ENCODE measurements around the gene AKR1C3. TPM values are rescaled to one million over a fixed set of nuclear protein-coding genes. Genes with fewer than 3 reads are reported as not detected.

AKR1C3 gene
- total RNA-seq, 1 experiment from 2014 or later = 22.0 TPM

- no peaks in the 10 kb centered on the region for H3K36me3 Mint-ChIP-seq (ENCODE audit: insufficient read depth, unreplicated experiment)
- POLR2A ChIA-PET = no interaction called here
- CTCF ChIA-PET = interaction anchor here (0.5 kb wide), 1 partner anchor 50 kb away, joined by 3 read pairs; no protein-coding TSS in a partner anchor
- intact Hi-C loops (cut with micrococcal nuclease) = no loop called here
- H3K27me3 Mint-ChIP-seq (ENCODE audit: insufficient read depth, unreplicated experiment) = no peaks in the 10 kb centered on the region
- H3K4me3 Mint-ChIP-seq (ENCODE audit: unreplicated experiment) = no peak overlapping the region
- no peak for DNase-seq (ENCODE audit: unreplicated experiment)
- peaks cover 22% of the 10 kb centered on the region for H3K4me1 Mint-ChIP-seq (ENCODE audit: insufficient read depth, unreplicated experiment)
- no peak overlapping the region for H3K27ac Mint-ChIP-seq (ENCODE audit: low read depth, unreplicated experiment)
- no TSS peak for BruUV-seq (replicated peaks)
- TF ChIP-seq CTCF (IDR thresholded peaks at IDR 0.05; ENCODE audit: unreplicated experiment) = no peak
- no peaks in the 10 kb centered on the region for H3K9me3 Mint-ChIP-seq (ENCODE audit: unreplicated experiment)
Observed at GRCh38 chr10:5073659-5074058, 20.6 kb upstream of the AKR1C3 start.

DNA sequence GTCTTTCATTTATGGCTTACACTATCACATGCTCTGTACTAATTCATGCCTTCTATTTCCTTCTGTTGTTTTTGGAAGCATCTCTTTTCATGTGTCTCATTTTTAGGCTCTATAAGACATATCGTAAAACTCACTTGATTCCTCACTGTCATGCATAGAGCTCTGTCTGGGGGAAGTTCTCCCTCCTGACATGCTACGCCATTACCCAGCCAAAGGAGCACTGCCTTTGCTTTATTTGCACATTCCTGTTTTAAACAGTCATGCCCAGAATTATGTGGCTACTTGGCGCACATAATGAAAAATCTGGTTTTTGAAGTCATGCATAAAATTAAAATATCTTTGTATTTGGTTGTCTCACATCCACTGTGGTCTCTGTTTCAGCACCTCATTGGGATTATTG is 17.6 kb upstream of the AKR1C3 start:
- Mint-ChIP-seq H3K4me3 (ENCODE audit: unreplicated experiment) (no peak overlapping the region), H3K9me3 (ENCODE audit: unreplicated experiment) (no peaks in the 10 kb centered on the region), H3K27me3 (ENCODE audit: insufficient read depth, unreplicated experiment) (no peaks in the 10 kb centered on the region), H3K27ac (ENCODE audit: low read depth, unreplicated experiment) (no peak overlapping the region), H3K36me3 (ENCODE audit: insufficient read depth, unreplicated experiment) (no peaks in the 10 kb centered on the region), H3K4me1 (ENCODE audit: insufficient read depth, unreplicated experiment) (peaks cover 25% of the 10 kb centered on the region)
- BruUV-seq (replicated peaks) = no TSS peak
- intact Hi-C loops (cut with micrococcal nuclease) = no loop called here
- no peak for DNase-seq (ENCODE audit: unreplicated experiment)
- ChIA-PET CTCF (interaction anchor here (0.5 kb wide), 1 partner anchor 226 kb away, joined by 3 read pairs; no protein-coding TSS in a partner anchor), POLR2A (interaction anchor here (0.8 kb wide), 1 partner anchor 18 kb away, joined by 3 read pairs; the partner anchor contains the start of gene AKR1C3)
- no peak for TF ChIP-seq CTCF (IDR thresholded peaks at IDR 0.05; ENCODE audit: unreplicated experiment)

DNA sequence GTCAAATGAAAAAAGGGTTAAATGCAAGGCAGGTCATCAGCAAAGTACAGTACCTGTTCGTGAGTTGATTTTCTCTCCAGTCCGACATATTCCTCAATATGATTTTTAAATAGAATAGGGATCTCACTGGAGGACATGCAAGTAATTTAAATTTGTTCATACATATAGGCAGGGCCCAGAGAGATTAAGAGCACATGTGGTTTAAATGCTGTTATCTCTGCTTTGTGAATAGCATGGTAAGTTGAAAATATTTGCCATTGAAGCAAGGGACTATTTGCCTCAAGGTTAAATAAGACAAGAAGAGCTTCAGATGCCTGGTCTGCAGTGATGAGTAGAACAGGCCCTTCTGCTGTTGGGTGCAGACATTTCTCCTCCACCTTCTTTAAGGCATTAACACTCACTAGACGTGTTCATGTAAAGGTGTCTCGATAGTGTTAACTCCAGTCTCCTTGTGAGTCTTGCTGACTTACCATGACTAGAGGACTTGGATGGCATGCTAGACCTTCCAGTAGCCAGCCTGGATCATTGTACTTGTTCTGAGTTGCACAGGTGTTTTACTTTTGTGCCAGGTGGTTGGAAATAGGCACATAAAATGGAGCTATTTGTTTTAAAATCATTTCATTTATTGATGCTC is 15.6 kb upstream of the AKR1C3 start:
- Mint-ChIP-seq H3K27me3 (ENCODE audit: insufficient read depth, unreplicated experiment) (no peaks in the 10 kb centered on the region), H3K36me3 (ENCODE audit: insufficient read depth, unreplicated experiment) (no peaks in the 10 kb centered on the region), H3K4me3 (ENCODE audit: unreplicated experiment) (no peak overlapping the region), H3K27ac (ENCODE audit: low read depth, unreplicated experiment) (no peak overlapping the region), H3K4me1 (ENCODE audit: insufficient read depth, unreplicated experiment) (peaks cover 15% of the 10 kb centered on the region), H3K9me3 (ENCODE audit: unreplicated experiment) (no peaks in the 10 kb centered on the region)
- no peak for TF ChIP-seq CTCF (IDR thresholded peaks at IDR 0.05; ENCODE audit: unreplicated experiment)
- intact Hi-C loops (cut with micrococcal nuclease) = no loop called here
- no TSS peak for BruUV-seq (replicated peaks)
- ChIA-PET POLR2A (interaction anchor here (0.6 kb wide), 1 partner anchor 1995 kb away, joined by 3 read pairs; no protein-coding TSS in a partner anchor), CTCF (interaction anchor here (1.1 kb wide), 1 partner anchor 205 kb away, joined by 3 read pairs; no protein-coding TSS in a partner anchor)
- DNase-seq (ENCODE audit: unreplicated experiment) = peak; percentile 63

DNA sequence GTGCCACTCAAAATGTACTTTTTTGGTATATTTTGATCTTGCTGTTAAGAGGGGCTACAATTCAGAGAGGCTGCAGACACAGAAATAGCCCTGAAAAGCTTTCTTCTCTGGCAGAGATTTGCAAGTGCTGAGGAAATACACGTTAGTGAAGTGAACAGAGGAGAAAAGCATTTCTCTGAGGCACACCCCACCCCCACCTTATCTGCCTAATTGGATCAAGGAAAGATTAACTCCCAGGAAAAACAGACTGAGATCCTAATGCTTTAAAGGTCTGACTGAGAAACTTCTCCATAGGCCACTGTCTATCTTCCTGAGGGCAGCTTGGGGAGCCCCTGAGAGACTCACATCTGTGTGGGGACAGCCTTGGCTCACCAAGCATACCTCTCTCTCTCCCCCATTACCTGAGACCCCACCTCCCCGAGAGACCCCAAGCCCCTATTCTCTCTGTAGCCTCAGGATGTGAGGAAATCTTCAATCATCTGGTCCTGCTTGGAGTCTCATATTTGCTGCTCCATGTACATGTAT is 14.8 kb upstream of the AKR1C3 start:
- no TSS peak for BruUV-seq (replicated peaks)
- no peak for DNase-seq (ENCODE audit: unreplicated experiment)
- ChIA-PET CTCF (interaction anchor here (1.1 kb wide), 1 partner anchor 204 kb away, joined by 3 read pairs; no protein-coding TSS in a partner anchor), POLR2A (interaction anchor here (0.6 kb wide), 1 partner anchor 1996 kb away, joined by 3 read pairs; no protein-coding TSS in a partner anchor)
- Mint-ChIP-seq H3K27ac (ENCODE audit: low read depth, unreplicated experiment) (no peak overlapping the region), H3K9me3 (ENCODE audit: unreplicated experiment) (no peaks in the 10 kb centered on the region), H3K36me3 (ENCODE audit: insufficient read depth, unreplicated experiment) (no peaks in the 10 kb centered on the region), H3K4me1 (ENCODE audit: insufficient read depth, unreplicated experiment) (peaks cover 15% of the 10 kb centered on the region), H3K4me3 (ENCODE audit: unreplicated experiment) (no peak overlapping the region), H3K27me3 (ENCODE audit: insufficient read depth, unreplicated experiment) (no peaks in the 10 kb centered on the region)
- TF ChIP-seq CTCF (IDR thresholded peaks at IDR 0.05; ENCODE audit: unreplicated experiment) = no peak
- intact Hi-C loops (cut with micrococcal nuclease) = no loop called here
